Mesendoderm (in vitro differentiated cells): Measurements from ENCODE around the gene HDAC4.
A peak's percentile ranks its signal among the peaks of the same experiment; 100 is the strongest.

Experiments
- DNase-seq: peaks from one replicate; pipeline ENCODE4 v3.0.0; 2013
- H2AK5ac ChIP-seq: 2 replicates; pipeline ENCODE4 v1.6.1; 2013; ENCODE audit warnings: low read length, inconsistent platforms
- H2BK120ac ChIP-seq: 2 replicates; pipeline ENCODE4 v1.6.1; 2013; ENCODE audit warnings: low read depth, mild to moderate bottlenecking, low read length, moderate library complexity, mixed read lengths
- H2BK15ac ChIP-seq: replicated peaks from 2 replicates; pipeline ENCODE4 v1.6.1; 2013; ENCODE audit warnings: low read depth, mild to moderate bottlenecking, moderate library complexity
- H2BK5ac ChIP-seq: 2 replicates; pipeline ENCODE4 v1.6.1; 2013; ENCODE audit warnings: low read length, inconsistent platforms
- H3K18ac ChIP-seq: 2 replicates; pipeline ENCODE4 v1.6.1; 2013; ENCODE audit warnings: mild to moderate bottlenecking, low read length, mixed read lengths
- H3K23ac ChIP-seq: one replicate; pipeline ENCODE4 v1.6.1; 2013; ENCODE audit warnings: low read length
- H3K27ac ChIP-seq: 2 replicates; pipeline ENCODE4 v1.5.1; 2013; ENCODE audit warnings: low read depth, mild to moderate bottlenecking, inconsistent platforms, low read length, moderate library complexity
- H3K27me3 ChIP-seq: 2 replicates; pipeline ENCODE4 v1.6.1; 2013; ENCODE audit warnings: low read length, control low read depth, mild to moderate bottlenecking, inconsistent platforms; ENCODE audit not compliant: insufficient read depth, poor library complexity
- H3K36me3 ChIP-seq: 2 replicates; pipeline ENCODE4 v1.6.1; 2013; ENCODE audit warnings: low read length, inconsistent platforms; ENCODE audit not compliant: control insufficient read depth, insufficient read depth
- H3K4ac ChIP-seq: one replicate; pipeline ENCODE4 v1.6.1; 2013; ENCODE audit warnings: low read depth, mild to moderate bottlenecking, low read length, moderate library complexity
- H3K4me1 ChIP-seq: 2 replicates; pipeline ENCODE4 v1.6.1; 2013; ENCODE audit warnings: low read depth, low read length, inconsistent platforms; ENCODE audit not compliant: control insufficient read depth
- H3K4me2 ChIP-seq: 2 replicates; pipeline ENCODE4 v1.6.1; 2013; ENCODE audit warnings: low read length
- H3K4me3 ChIP-seq: 2 replicates; pipeline ENCODE4 v1.5.1; 2013; ENCODE audit warnings: mild to moderate bottlenecking, low read length
- H3K56ac ChIP-seq: one replicate; pipeline ENCODE4 v1.6.1; 2013; ENCODE audit warnings: low read length
- H3K79me1 ChIP-seq: 2 replicates; pipeline ENCODE4 v1.6.1; 2013; ENCODE audit warnings: low read length, inconsistent platforms
- H3K79me2 ChIP-seq: 2 replicates; pipeline ENCODE4 v1.6.1; 2013; ENCODE audit warnings: mild to moderate bottlenecking, low read length; ENCODE audit not compliant: control insufficient read depth, insufficient read depth
- H3K9ac ChIP-seq: 2 replicates; pipeline ENCODE4 v1.6.1; 2013; ENCODE audit warnings: low read length, inconsistent platforms
- H4K5ac ChIP-seq: one replicate; pipeline ENCODE4 v1.6.1; 2013; ENCODE audit warnings: low read length
- H4K8ac ChIP-seq: one replicate; pipeline ENCODE4 v1.6.1; 2013; ENCODE audit warnings: low read depth, mild to moderate bottlenecking, control low read depth, low read length, moderate library complexity
- WGBS: extraction: QIAGEN DNeasy Blood & Tissue Kit; methylation state at CpG from one replicate; pipeline ENCODE4 v1.1.7; 2013; ENCODE audit warnings: low lambda C conversion rate, missing lambda C conversion rate; ENCODE audit not compliant: insufficient coverage; ENCODE audit errors: extremely low coverage; 5-methylcytosine and 5-hydroxymethylcytosine counted together

Gene HDAC4

GRCh38 chr2:239232195-239232578 lies 168.6 kb downstream of the HDAC4 start:
- Histone ChIP-seq H4K5ac (no peak overlapping the region), H3K79me2 (no peaks in the 10 kb centered on the region), H3K9ac (no peak overlapping the region), H3K18ac (no peak overlapping the region), H3K36me3 (no peaks in the 10 kb centered on the region), H2BK5ac (no peak overlapping the region), H3K4me1 (peaks cover 4% of the 10 kb centered on the region), H3K27me3 (no peaks in the 10 kb centered on the region), H3K4me3 (no peak overlapping the region), H2BK120ac (no peak overlapping the region), H3K4me2 (no peak overlapping the region), H3K27ac (no peak overlapping the region), H3K23ac (no peak overlapping the region), H3K56ac (no peak overlapping the region), H3K4ac (no peak overlapping the region), H2AK5ac (no peak overlapping the region), H3K79me1 (peaks cover 10% of the 10 kb centered on the region), H4K8ac (no peak overlapping the region), H2BK15ac (no peak overlapping the region)
- DNase-seq, result no peak
- WGBS, result no CpG with 5 or more reads among the region's 6 CpGs

- no peak for DNase-seq
- H3K4me3 ChIP-seq, result no peak overlapping the region
- peaks cover 6% of the 10 kb centered on the region for H3K79me1 ChIP-seq
- H3K56ac ChIP-seq, result no peak overlapping the region
- no CpG with 5 or more reads among the region's 46 CpGs for WGBS
- no peak overlapping the region for H3K4me2 ChIP-seq
- H4K8ac ChIP-seq, result no peak overlapping the region
- H2BK120ac ChIP-seq, result no peak overlapping the region
- no peak overlapping the region for H3K18ac ChIP-seq
- H3K4me1 ChIP-seq, result peaks cover 4% of the 10 kb centered on the region
- no peaks in the 10 kb centered on the region for H3K27me3 ChIP-seq
- no peak overlapping the region for H3K4ac ChIP-seq
- H2BK5ac ChIP-seq, result no peak overlapping the region
- H3K36me3 ChIP-seq, result no peaks in the 10 kb centered on the region
- H3K27ac ChIP-seq, result no peak overlapping the region
- no peak overlapping the region for H4K5ac ChIP-seq
- no peak overlapping the region for H3K23ac ChIP-seq
- no peak overlapping the region for H2AK5ac ChIP-seq
- H3K79me2 ChIP-seq, result no peaks in the 10 kb centered on the region
- H2BK15ac ChIP-seq, result no peak overlapping the region
- H3K9ac ChIP-seq, result no peak overlapping the region
Observed at GRCh38 chr2:239231231-239232194, 169.3 kb downstream of the HDAC4 start.

- H3K9ac ChIP-seq, result no peak overlapping the region
- no peaks in the 10 kb centered on the region for H3K36me3 ChIP-seq
- H3K79me1 ChIP-seq, result peaks cover 9% of the 10 kb centered on the region
- H3K27ac ChIP-seq, result no peak overlapping the region
- H4K8ac ChIP-seq, result no peak overlapping the region
- no CpG with 5 or more reads among the region's 26 CpGs for WGBS
- no peak overlapping the region for H2BK5ac ChIP-seq
- H3K4ac ChIP-seq, result no peak overlapping the region
- H3K79me2 ChIP-seq, result peaks cover 3% of the 10 kb centered on the region
- peaks cover 12% of the 10 kb centered on the region for H3K4me1 ChIP-seq
- no peaks in the 10 kb centered on the region for H3K27me3 ChIP-seq
- H2AK5ac ChIP-seq, result no peak overlapping the region
- H2BK120ac ChIP-seq, result no peak overlapping the region
- H2BK15ac ChIP-seq, result no peak overlapping the region
- H3K23ac ChIP-seq, result no peak overlapping the region
- no peak overlapping the region for H3K4me2 ChIP-seq
- no peak overlapping the region for H3K4me3 ChIP-seq
- H4K5ac ChIP-seq, result no peak overlapping the region
- no peak overlapping the region for H3K18ac ChIP-seq
- no peak overlapping the region for H3K56ac ChIP-seq
- DNase-seq, result no peak
Observed at GRCh38 chr2:239230318-239231052, 170.3 kb downstream of the HDAC4 start.

GRCh38 chr2:239229545-239230279 lies 171.1 kb downstream of the HDAC4 start:
- Histone ChIP-seq H4K5ac (no peak overlapping the region), H3K27ac (no peak overlapping the region), H2BK120ac (no peak overlapping the region), H3K79me1 (peaks cover 11% of the 10 kb centered on the region), H3K56ac (no peak overlapping the region), H3K79me2 (peaks cover 3% of the 10 kb centered on the region), H3K23ac (no peak overlapping the region), H3K4ac (no peak overlapping the region), H3K9ac (no peak overlapping the region), H2BK5ac (no peak overlapping the region), H3K36me3 (no peaks in the 10 kb centered on the region), H2BK15ac (no peak overlapping the region), H3K18ac (no peak overlapping the region), H4K8ac (no peak overlapping the region), H3K4me1 (peaks cover 12% of the 10 kb centered on the region), H3K4me2 (no peak overlapping the region), H3K27me3 (no peaks in the 10 kb centered on the region), H2AK5ac (no peak overlapping the region), H3K4me3 (no peak overlapping the region)
- DNase-seq, result peak; percentile 62
- whole genome bisulfite sequencing, result no CpG with 5 or more reads among the region's 11 CpGs

GRCh38 chr2:239227661-239228371 lies 173.0 kb downstream of the HDAC4 start:
- Histone ChIP-seq H3K4ac (no peak overlapping the region), H3K23ac (no peak overlapping the region), H3K27ac (no peak overlapping the region), H2BK15ac (no peak overlapping the region), H3K4me3 (no peak overlapping the region), H3K4me1 (peaks cover 12% of the 10 kb centered on the region), H3K36me3 (no peaks in the 10 kb centered on the region), H3K56ac (peak overlapping the region; percentile 9), H3K9ac (no peak overlapping the region), H2BK5ac (no peak overlapping the region), H2AK5ac (no peak overlapping the region), H3K18ac (no peak overlapping the region), H3K4me2 (no peak overlapping the region), H3K27me3 (no peaks in the 10 kb centered on the region), H2BK120ac (no peak overlapping the region), H4K5ac (no peak overlapping the region), H3K79me1 (peaks cover 14% of the 10 kb centered on the region), H3K79me2 (peaks cover 7% of the 10 kb centered on the region), H4K8ac (no peak overlapping the region)
- DNase-seq, result no peak
- WGBS, result no CpG with 5 or more reads among the region's 14 CpGs
